Measurements from ENCODE around the gene KRTAP5-11. TPM values are rescaled to one million over a fixed set of nuclear protein-coding genes. Genes with fewer than 3 reads are reported as not detected.
"Not testable (repeated sequence)": the region's sequence is repeated elsewhere in the genome, so short reads cannot be mapped to it uniquely, and the experiment has no call there.

The KRTAP5-11 gene, protein sequence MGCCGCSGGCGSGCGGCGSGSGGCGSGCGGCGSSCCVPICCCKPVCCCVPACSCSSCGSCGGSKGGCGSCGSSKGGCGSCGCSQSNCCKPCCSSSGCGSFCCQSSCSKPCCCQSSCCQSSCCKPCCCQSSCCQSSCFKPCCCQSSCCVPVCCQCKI
- total RNA-seq, result not detected

DNA sequence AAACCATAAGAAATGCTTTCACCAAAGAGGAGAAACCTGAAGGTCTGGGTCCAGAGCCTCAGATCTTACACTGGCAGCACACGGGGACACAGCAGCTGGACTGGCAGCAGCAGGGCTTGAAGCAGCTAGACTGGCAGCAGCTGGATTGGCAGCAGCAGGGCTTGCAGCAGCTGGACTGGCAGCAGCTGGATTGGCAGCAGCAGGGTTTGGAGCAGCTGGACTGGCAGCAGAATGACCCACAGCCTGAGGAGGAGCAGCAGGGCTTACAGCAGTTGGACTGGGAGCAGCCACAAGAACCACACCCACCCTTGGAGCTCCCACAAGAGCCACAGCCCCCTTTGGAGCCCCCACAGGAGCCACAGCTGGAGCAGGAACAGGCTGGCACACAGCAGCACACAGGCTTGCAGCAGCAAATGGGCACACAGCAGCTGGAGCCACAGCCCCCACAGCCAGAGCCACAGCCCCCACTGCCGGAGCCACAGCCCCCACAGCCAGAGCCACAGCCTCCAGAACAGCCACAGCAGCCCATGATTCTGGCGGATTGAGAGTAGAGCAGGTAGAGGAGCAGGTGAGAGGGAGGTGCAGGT, at the start of gene KRTAP5-11:
TSS of gene KRTAP5-11 (minus strand) at position 567 of the 587 bp plus-strand sequence. CDS start at position 529, 38 bp downstream.
- Mint-ChIP-seq H3K27me3 (peaks cover 26% of the 10 kb centered on the region), H3K9me3 (no peaks in the 10 kb centered on the region), H3K4me3 (no peak within 1 kb of the TSS), H3K4me1 (no peaks in the 10 kb centered on the region), H3K36me3 (no peaks in the 10 kb centered on the region), H3K27ac (no peak within 1 kb of the TSS)
- no peak for DNase-seq

DNA sequence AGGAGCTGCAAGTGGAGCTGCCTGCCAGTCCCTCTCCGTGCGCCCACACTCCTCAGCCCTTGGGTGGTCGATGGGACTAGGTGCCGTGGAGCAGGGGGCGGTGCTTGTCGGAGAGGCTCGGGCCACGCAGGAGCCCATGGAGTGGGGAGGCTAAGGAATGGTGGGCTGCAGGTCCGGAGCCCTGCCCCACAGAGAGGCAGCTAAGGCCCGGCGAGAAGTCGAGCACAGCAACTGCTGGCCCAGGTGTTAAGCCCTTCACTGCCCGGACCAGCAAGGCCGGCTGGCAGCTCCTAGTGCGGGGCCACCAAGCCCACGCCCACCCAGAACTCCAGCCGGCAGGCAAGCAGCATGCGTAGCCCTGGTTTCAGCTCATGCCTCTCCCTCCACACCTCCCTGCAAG, 48.9 kb upstream of the KRTAP5-11 start:
- H3K9me3 Mint-ChIP-seq, H3K4me3 Mint-ChIP-seq, H3K36me3 Mint-ChIP-seq, DNase-seq, H3K4me1 Mint-ChIP-seq, H3K27ac Mint-ChIP-seq: not testable (repeated sequence)
- peaks cover 19% of the 10 kb centered on the region for H3K27me3 Mint-ChIP-seq

DNA sequence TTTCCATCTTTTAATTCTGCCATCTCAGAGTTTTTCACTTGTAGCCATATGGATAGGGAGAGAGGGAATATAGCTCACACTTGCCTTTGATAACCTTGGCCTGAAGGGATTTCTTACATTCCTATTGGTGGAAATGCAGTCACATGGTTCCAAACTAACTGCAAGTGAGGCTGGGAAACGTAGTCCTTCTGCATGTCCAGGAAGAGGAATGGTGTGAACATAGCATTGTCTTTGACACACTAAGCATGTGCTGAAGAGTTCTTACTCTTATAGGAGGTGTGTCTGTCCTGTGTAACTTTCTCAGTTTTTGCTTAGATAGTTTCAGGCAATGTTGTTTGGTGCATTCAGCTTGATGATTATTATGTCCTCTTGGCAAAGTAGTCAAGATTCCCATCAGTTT, 47.4 kb upstream of the KRTAP5-11 start:
- not testable (repeated sequence) for H3K4me1 Mint-ChIP-seq, H3K4me3 Mint-ChIP-seq, H3K36me3 Mint-ChIP-seq, H3K9me3 Mint-ChIP-seq, H3K27ac Mint-ChIP-seq, DNase-seq
- peaks cover 12% of the 10 kb centered on the region for H3K27me3 Mint-ChIP-seq

DNA sequence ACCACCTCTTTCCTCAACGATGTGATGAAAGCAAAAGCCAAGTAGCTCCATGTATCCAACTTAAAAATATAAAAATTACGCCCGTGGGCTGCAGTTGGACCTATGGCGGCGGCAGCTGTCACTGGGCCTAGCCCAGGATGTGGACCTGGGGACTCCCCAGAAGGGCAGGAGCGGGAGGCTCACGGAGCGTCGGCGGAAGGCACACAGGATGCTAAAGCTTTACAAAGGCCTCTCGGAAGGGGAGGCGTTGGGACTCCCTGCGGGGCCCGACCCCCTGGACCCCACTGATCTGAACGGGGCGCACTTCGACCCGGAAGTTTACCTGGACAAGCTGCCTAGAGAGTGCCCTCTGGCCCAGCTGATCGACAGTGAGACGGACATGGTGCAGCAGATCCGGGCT, 46.3 kb upstream of the KRTAP5-11 start:
- peaks cover 17% of the 10 kb centered on the region for H3K27me3 Mint-ChIP-seq
- H3K36me3 Mint-ChIP-seq, H3K4me1 Mint-ChIP-seq, DNase-seq, H3K27ac Mint-ChIP-seq, H3K9me3 Mint-ChIP-seq, H3K4me3 Mint-ChIP-seq: not testable (repeated sequence)

DNA sequence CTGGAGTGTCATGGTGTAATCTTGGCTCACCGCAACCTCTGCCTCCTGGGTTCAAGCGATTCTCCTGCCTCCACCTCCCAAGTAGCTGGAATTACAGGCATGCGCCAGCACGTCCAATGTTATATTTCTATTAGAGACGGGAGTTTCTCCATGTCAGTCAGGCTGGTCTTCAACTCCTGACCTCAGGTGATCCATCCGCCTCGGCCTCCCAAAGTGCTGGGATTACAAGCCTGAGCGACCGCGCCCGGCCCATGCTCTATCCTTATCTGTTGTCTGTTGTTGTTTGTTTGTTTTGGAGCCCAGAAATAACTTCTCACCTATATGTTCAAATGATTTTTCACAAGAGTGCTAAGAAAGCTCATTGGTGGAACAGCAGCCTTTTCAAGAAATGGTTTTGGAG, 40.6 kb upstream of the KRTAP5-11 start:
- H3K36me3 Mint-ChIP-seq, H3K4me3 Mint-ChIP-seq, H3K27me3 Mint-ChIP-seq, H3K27ac Mint-ChIP-seq, DNase-seq, H3K9me3 Mint-ChIP-seq, H3K4me1 Mint-ChIP-seq: not testable (repeated sequence)

DNA sequence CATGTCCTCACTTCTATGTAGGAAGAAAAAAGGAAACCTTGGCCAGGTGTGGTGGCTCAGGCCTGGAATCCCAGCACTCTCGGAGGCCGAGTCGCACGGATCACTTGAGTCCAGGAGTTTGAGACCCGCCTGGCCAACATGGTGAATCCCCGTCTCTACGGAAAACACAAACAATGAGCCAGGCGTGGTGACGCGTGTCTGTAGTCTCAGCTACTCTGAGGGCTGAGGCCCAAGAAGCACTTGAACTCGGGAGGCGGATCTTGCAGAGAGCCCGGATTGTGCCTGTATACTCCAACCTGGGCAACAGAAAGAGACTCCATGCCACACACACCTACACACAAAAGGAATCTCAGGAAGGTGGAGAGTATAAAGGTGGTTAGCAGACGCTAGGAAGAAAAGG, 39.9 kb upstream of the KRTAP5-11 start:
- not testable (repeated sequence) for DNase-seq, H3K4me1 Mint-ChIP-seq, H3K4me3 Mint-ChIP-seq, H3K36me3 Mint-ChIP-seq, H3K9me3 Mint-ChIP-seq, H3K27me3 Mint-ChIP-seq, H3K27ac Mint-ChIP-seq

DNA sequence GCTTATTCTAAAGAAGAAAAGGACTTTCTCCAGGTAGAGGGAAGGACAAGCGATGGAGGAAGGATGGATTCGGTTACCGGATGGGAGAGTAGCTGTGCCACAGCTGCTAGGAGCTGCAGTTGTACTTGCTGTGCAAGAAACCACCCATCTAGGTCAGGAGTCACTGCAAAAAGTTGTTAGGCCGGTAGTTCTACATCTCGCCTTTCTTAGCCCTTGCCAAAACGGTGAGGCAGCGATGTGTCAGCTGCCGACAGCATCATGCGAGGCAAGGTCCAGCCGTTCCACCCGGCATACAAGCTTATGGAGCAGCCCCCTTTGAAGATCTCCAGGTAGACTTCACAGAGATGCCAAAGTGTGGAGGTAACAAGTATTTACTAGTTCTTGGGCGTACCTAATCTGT, 32.3 kb upstream of the KRTAP5-11 start:
- not testable (repeated sequence) for H3K27ac Mint-ChIP-seq, DNase-seq, H3K4me1 Mint-ChIP-seq, H3K9me3 Mint-ChIP-seq, H3K4me3 Mint-ChIP-seq, H3K36me3 Mint-ChIP-seq
- peaks cover 11% of the 10 kb centered on the region for H3K27me3 Mint-ChIP-seq

DNA sequence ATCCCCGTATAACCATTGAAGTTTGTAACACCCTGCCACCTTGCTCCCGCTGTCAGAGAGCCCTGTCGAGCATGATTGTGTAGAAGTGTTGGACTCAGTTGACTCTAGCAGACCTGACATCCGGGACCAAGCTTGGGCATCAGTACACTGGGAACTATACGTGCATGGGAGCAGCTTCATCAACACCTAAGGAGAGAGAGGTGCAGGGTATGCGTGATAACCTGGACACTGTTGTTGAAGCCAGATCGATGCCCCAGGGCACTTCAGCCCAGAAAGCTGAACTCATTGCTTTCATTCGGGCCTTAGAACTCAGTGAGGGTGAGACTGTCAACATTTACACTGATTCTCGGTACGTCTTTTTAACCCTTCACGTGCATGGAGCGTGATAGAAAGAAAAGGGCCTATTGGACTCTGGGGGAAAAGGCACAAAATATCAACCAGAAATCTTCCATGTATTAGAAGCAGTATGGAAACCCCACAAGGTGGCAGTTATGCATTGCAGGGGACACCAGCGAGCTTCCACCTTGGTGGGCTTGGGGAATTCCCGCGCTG, 31.8 kb upstream of the KRTAP5-11 start:
- DNase-seq, H3K4me1 Mint-ChIP-seq, H3K27ac Mint-ChIP-seq, H3K36me3 Mint-ChIP-seq, H3K4me3 Mint-ChIP-seq, H3K9me3 Mint-ChIP-seq: not testable (repeated sequence)
- H3K27me3 Mint-ChIP-seq, result peaks cover 12% of the 10 kb centered on the region

DNA sequence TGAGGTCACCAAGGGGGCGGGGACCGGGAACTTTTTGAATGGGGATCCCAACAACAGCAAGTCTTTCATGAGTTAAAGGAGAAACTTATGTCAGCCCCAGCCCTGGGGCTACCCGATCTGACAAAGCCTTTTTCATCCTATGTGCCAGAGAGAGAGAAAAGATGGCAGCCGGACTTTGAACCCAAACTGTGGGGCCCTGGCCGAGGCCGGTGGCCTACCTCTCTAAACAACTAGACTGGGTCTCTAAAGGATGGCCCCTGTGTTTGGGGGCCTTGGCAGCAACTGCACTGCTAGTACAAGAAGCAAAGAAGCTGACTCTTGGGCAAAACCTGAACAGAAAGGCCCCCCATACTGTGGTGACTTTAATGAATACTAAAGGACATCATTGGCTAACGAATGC, 31.3 kb upstream of the KRTAP5-11 start:
- H3K27ac Mint-ChIP-seq, H3K9me3 Mint-ChIP-seq, H3K36me3 Mint-ChIP-seq, DNase-seq, H3K4me3 Mint-ChIP-seq, H3K4me1 Mint-ChIP-seq: not testable (repeated sequence)
- peaks cover 18% of the 10 kb centered on the region for H3K27me3 Mint-ChIP-seq

DNA sequence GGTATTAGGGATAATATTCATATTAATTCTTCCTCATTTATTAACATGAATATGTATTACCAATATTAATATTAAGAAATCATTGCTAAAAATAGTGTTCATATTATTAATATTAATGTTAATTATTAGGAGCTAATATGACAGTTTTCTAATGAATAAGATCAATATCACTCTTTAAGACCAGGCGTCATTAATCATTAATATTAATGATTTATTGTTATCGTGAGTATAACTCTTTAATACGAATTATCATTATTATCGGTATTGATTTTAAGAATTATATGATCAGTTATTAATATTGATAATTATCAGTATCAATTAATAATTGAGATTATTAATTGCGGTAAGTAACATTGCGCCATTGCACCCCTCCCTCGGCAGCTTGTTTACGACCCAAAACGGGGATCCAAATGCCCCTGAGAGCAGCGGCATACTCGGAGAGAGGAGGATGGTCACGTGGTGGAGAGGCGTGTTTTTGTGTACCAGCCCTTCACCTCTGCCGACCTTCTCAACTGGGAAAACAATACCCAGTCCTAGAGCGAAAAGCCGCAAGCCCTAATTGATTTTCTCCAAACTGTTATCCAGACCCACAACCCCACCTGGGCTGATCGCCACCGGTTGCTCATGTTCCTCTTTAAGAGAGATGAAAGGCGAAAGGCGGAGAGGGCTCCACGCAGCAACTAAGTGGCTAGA, 28.7 kb upstream of the KRTAP5-11 start:
- H3K4me1 Mint-ChIP-seq, H3K27ac Mint-ChIP-seq, DNase-seq, H3K9me3 Mint-ChIP-seq, H3K4me3 Mint-ChIP-seq, H3K36me3 Mint-ChIP-seq: not testable (repeated sequence)
- peaks cover 27% of the 10 kb centered on the region for H3K27me3 Mint-ChIP-seq

DNA sequence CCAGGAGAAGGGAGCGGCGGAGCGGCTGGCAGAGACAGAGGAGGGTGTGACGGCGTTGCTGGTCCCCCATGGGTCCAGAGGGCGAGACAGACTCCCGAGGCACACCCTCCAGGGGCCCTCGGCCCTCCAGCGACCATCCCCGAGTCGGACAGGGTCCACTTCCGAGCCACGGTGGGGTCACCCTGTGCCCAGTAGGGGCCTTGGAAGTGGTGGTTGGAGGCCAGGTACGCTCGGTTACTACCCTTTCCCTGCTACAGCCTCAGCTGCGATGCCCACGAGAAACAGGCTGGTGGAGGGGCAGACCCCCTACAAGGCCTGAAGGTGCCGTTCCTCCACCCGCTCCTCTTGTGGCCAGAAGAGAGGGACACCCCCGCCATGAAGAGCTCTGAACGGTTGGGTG, 25.6 kb upstream of the KRTAP5-11 start:
- H3K27ac Mint-ChIP-seq, H3K4me1 Mint-ChIP-seq, H3K4me3 Mint-ChIP-seq, H3K36me3 Mint-ChIP-seq, H3K9me3 Mint-ChIP-seq, DNase-seq: not testable (repeated sequence)
- peaks cover 39% of the 10 kb centered on the region for H3K27me3 Mint-ChIP-seq

DNA sequence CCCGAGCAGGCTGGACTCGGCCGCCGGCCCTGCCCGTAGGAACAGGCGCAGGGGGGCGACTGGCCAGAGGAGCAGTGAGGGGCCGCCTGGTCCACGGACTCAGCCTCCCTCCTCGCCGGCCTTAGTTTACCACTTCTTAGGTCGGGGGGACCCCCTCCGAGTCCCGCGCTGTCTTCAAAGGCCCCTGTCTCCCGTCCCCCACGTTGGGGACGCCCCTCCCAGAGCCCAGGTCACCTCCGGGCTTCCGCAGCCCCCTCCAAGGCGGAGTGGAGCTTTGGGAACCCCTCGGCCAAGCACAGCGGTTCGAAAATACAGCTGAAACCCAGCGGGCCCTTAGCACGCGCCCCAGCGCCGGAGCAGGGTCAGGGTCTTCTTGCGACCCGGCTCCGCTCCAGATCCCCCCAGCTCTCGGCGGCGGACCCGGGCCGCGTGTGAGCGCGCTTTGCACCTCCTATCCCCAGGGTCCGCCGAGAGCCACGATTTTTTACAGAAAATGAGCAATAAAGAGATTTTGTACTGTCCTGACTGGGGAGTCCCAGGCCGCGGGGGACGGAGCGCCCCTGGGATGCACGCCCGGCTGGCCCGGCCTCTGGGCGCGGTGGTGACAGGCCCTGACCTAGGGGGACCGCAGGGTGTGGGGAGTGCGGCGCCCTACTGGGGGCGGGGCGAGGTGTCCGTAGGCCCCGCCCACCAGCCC, 25.0 kb upstream of the KRTAP5-11 start:
- not testable (repeated sequence) for H3K27ac Mint-ChIP-seq, H3K4me3 Mint-ChIP-seq, H3K36me3 Mint-ChIP-seq, H3K4me1 Mint-ChIP-seq, H3K9me3 Mint-ChIP-seq, DNase-seq
- peaks cover 39% of the 10 kb centered on the region for H3K27me3 Mint-ChIP-seq

DNA sequence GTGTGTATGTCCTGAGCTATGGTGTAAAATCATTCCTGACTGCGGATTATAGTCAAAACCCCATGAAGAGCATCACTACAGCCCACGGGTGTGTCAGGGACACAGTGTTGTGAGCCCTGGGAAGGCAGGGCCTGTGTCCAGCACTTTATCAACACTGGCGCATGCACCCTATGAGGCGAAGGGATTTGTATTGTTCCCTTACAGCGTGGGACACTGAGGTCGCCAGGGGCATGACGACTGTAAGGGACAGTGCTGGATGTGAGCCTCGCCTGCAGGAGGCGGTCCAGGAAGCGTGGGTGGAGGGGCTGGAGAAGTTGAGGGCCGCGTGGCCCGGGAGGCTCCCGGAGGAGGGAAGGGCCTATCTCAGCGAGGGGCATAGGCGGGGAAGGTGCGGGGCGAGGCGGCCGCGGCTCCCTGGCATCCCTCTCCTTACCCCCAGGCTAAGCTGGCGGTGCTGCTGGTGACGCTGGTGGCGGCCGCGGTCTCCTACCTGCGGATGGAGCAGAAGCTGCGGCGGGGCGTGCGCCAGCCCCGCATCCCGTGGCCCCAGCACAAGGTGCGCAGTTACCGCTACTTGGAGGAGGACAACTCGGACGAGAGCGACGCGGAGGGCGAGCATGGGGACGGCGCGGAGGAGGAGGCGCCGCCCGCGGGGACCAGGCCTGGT, 24.3 kb upstream of the KRTAP5-11 start:
- H3K9me3 Mint-ChIP-seq, H3K4me1 Mint-ChIP-seq, H3K36me3 Mint-ChIP-seq, H3K27ac Mint-ChIP-seq, H3K4me3 Mint-ChIP-seq, DNase-seq: not testable (repeated sequence)
- H3K27me3 Mint-ChIP-seq, result peaks cover 39% of the 10 kb centered on the region

DNA sequence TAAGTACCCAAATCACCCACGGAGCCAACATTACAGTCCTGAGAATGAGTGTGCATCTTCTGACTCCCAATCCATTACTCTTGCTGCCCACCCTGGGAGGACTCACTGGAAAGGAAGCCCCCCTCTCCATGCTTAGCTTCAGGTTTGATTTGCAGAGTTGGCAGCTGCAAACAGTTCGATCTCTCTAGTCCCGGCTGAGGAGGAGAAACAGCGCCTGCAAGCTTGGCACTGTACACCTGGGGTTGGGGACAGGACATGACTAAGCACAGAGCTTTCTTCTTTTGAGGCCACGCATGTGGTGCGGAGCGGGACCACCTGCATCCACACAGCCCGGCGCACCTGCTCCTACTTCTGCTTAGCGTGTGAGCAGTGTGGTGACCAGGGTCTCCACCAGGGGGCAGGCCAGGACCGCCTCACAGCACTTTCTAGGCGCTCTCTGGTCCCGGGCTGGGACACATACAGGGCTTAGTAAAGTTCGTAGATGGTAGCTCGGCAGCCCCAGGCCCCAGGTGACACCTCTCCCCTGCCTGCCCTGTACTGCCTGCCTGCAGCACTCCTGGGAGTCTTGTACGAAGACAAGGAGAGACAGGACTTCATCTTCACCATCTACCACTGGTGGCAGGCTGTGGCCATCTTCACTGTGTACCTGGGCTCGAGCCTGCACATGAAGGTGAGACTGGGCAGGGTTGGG, 22.3 kb upstream of the KRTAP5-11 start:
- not testable (repeated sequence) for H3K4me3 Mint-ChIP-seq, H3K9me3 Mint-ChIP-seq, H3K36me3 Mint-ChIP-seq, H3K4me1 Mint-ChIP-seq, H3K27ac Mint-ChIP-seq
- H3K27me3 Mint-ChIP-seq, result peaks cover 39% of the 10 kb centered on the region
- peak; percentile 25 for DNase-seq

Data from activated naive CD8-positive, alpha-beta T cell treated with anti-CD3 and anti-CD28 coated beads for 36 hours (primary cell).